ENCODE measurements around the gene FKBP4. TPM values are rescaled to one million over a fixed set of nuclear protein-coding genes. Genes with fewer than 3 reads are reported as not detected.
"Not testable (repeated sequence)": the region's sequence is repeated elsewhere in the genome, so short reads cannot be mapped to it uniquely, and the experiment has no call there.

FKBP4 gene, protein sequence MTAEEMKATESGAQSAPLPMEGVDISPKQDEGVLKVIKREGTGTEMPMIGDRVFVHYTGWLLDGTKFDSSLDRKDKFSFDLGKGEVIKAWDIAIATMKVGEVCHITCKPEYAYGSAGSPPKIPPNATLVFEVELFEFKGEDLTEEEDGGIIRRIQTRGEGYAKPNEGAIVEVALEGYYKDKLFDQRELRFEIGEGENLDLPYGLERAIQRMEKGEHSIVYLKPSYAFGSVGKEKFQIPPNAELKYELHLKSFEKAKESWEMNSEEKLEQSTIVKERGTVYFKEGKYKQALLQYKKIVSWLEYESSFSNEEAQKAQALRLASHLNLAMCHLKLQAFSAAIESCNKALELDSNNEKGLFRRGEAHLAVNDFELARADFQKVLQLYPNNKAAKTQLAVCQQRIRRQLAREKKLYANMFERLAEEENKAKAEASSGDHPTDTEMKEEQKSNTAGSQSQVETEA
- polyA plus RNA-seq = 10 to 100 TPM; 25.3 to 35.7 (median 33.6) TPM

DNA sequence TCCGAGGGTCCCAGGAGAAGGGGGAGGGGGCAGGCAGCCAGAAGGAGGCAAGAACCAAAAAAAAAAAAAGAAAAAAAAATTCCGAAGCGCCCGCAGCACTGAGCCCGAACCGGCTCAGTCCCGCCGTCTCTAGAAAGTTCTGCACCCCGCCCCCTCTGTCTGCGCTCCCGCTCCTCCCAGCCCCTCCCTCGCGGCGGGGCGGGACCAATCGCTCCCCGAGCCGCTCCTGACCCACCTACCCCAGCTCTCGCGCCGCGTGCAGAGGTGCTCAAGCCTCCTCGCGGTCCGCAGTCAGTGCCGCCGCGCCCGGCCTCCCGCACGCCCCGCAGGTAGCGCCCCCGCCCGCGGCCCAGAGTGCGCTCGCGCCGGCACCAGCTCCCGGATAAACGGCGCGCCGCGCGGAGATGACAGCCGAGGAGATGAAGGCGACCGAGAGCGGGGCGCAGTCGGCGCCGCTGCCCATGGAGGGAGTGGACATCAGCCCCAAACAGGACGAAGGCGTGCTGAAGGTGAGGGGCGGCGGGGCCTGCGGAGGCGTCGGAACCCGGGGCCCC, at the start of gene FKBP4:
Gene FKBP4, plus strand, starts transcription at position 235 of the 554 bp plus-strand sequence. Its CDS starts 170 bp downstream, at position 405.
- H3K27ac ChIP-seq (ENCODE audit: low read depth, low read length) = no peak within 1 kb of the TSS
- 0 to 1% (median 0%) methylated on average over 59 to 63 of the region's 63 CpGs for WGBS, 3 donors

DNA sequence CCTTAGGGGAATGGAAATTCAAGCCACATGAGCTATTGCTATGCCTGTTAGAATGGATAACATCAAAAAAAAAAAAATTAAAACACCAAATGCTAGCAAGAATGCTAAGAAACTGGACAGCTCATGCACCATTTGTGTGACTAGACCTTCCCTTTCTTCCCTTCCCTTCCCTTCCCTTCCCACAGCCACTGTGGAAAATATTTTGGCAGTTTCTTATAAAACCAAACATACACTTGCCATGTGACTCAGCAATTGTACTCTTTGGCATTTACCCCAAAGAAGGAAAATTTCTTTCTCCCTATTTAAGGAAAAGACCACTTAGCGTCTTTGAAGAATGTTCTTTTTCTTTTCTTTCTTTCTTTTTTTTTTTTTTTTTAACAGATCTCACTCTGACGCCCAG, 49.1 kb upstream of the FKBP4 start:
- no peak overlapping the region for H3K27ac ChIP-seq (ENCODE audit: low read depth, low read length)
- 39 to 68% (median 46%) methylated on average over 2 of the region's 2 CpGs for WGBS, 3 donors

DNA sequence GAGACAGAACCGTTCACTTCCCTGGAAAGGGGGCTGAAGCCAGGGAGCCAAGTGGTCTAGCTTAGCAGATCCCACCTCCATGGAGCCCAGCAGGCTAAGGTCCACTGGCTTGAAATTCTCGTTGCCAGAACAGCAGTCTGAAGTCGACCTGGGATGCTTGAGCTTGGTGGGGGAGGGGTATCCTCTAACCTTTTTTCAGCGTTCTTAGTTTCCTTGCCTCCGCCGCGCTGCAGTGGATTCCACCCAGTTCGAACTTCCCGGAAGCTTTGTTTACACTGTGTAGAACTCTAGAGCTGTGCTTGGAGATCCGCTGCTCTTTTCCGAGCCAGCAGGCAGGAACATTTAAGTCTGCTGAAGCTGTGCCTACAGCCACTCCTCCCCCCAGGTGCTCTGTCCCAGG, 45.2 kb upstream of the FKBP4 start:
- no peak overlapping the region for H3K27ac ChIP-seq (ENCODE audit: low read depth, low read length)
- 44 to 63% (median 57%) methylated on average over 11 of the region's 11 CpGs for WGBS, 3 donors

DNA sequence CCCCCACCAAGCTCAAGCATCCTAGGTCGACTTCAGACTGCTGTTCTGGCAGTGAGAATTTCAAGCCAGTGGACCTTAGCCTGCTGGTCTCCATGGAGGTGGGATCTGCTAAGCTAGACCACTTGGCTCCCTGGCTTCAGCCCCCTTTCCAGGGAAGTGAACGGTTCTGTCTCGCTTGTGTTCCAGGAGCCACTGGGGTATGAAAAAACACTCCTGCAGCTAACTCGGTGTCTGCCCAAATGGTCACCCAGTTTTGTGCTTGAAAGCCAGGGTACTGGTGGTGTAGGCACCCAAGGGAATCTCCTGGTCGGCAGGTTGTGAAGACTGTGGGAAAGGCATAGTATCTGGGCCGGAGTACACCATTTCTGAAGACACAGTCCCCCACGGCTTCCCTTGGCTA, 44.6 kb upstream of the FKBP4 start:
- no peak overlapping the region for H3K27ac ChIP-seq (ENCODE audit: low read depth, low read length)
- 61 to 72% (median 64%) methylated on average over 7 of the region's 7 CpGs for WGBS, 3 donors

DNA sequence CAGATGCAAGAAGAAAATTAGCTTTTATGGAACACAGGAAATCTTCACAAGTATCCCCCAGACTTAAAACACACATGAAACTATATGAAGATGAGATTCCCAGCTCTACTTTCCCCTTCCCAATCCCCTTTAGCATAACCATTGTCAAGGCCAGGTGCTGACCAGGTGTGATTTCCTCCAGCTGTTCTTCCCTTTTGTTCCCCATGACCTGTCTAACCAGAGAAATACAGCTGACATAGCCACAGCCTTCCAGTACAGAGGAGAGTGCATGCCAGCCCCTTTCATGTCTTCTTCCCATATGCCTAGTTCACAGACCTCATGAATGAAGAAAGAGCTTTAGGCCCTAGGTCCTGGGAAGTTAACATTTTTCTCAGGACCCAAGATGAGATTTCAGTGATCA, 43.5 kb upstream of the FKBP4 start:
- H3K27ac ChIP-seq (ENCODE audit: low read depth, low read length) = no peak overlapping the region

DNA sequence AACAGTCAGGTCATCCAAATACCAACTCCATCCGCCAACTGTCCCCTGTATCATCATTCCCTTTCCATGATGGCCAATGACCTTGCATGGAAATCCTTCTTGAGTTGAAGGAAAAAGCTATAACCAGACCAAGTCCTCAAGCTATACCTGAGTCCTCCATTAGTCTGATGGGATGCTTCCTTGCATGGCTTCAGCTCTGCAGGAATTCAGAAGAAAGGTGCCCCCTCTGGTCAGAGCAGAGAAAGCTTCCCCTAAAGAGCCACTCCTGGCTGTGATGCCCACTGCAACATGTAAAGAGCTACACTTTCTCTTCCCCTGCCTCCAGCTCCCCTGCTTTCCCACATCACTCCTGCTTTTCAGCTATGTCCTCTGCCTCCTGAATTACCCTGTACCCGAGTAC, 43.1 kb upstream of the FKBP4 start:
- no peak overlapping the region for H3K27ac ChIP-seq (ENCODE audit: low read depth, low read length)
- 59 to 69% (median 64%) methylated on average over 2 of the region's 2 CpGs for WGBS, 3 donors

DNA sequence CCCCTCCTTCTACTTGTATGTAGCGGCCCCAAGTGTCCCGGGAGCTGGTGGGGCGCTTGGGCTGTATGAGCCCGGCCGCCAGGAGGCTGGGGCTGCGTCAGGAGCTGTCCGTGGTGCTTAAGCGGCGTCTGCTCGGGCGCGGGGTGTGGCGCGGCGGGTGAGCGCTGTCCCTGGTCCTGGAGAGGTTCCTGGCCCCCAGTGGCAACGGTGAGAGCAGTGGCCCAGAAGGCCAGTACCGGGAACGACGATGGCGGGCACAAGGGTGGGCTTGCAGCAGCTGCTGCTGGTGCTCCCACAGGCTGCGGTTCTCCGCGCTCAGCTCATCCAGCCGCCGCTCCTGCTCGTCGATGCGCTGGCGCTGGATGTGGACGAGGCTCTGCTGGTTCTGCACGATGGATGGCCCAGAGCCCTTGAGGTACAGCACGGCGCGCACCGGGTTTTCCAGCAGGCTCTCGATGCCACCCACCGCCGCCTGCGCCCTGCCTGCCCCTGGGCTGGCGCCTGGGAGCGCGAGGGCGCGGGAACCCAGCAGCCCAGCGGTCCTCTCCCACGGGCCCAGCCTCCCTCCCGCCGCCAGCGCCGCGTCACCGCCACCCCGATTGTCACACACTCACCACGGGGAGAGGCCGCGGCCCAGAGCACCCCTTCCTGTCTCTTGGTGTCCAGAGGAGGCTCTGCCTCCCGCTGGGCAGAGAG, 41.9 kb upstream of the FKBP4 start:
- 5 to 7% (median 7%) methylated on average over 46 to 58 of the region's 58 CpGs for WGBS, 3 donors

DNA sequence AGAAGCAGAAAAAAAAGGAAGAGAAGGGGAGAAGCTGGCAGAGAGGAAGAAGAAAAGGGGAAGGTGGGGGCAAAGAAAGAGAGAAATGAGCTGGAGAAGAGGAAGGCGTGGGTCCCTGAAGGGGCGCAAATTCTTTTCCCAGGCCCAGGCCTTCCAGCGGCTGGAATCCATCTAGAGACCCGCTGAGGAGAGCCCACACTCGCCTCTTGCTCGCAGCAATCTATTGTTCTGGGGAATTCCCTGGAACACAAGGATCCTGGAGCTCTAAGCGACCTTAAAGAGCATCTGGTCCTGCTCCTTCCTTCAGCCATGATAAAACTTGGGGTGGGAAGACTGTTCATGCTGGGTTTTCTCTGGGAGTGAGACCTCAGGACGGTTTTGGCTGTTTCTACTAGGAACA, 41.2 kb upstream of the FKBP4 start:
- 37 to 49% (median 44%) methylated on average over 8 of the region's 8 CpGs for WGBS, 3 donors
- H3K27ac ChIP-seq (ENCODE audit: low read depth, low read length) = no peak overlapping the region

More for the DNA sequence above, 41.9 kb upstream of the FKBP4 start:
- H3K27ac ChIP-seq (ENCODE audit: low read depth, low read length) = no peak overlapping the region

DNA sequence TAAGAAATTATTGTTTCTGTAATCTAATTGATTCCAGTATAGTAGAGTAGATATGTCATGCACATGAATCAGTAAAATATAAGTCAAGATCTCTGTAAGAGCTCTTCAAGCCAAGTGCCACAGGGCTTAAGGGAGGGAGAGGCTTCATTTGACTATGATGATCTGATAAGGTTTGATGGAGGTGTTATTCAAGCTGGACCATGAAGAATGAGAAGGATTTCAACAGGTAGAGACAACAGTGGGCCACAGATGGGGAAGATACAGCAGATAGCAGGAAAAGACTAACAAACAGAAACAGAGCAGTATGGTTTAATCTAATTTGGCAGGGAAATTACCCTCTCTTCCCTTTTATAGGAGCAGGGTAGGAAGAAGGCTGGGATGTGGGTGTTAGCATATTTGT, 40.6 kb upstream of the FKBP4 start:
- H3K27ac ChIP-seq (ENCODE audit: low read depth, low read length) = no peak overlapping the region

DNA sequence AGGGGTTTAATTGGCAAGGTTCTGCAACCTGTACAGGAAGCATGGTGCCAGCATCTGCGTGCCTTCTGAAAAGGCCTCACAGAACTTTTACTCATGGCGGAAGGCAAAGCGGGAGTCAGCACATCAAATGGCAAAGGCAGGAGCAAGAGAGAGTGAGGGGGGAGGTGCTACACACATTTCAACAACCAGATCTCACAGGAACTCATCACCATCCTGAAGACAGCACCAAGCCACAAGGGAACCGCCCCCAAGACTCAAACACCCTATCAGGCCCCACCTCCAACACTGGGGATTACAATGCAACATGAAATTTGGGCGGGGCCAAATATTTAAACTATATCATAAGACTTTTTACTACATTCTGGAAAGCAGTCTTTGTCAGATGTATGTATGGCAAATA, 38.0 kb upstream of the FKBP4 start:
- WGBS, 3 donors = 77 to 82% (median 82%) methylated on average over 5 of the region's 5 CpGs
- no peak overlapping the region for H3K27ac ChIP-seq (ENCODE audit: low read depth, low read length)

DNA sequence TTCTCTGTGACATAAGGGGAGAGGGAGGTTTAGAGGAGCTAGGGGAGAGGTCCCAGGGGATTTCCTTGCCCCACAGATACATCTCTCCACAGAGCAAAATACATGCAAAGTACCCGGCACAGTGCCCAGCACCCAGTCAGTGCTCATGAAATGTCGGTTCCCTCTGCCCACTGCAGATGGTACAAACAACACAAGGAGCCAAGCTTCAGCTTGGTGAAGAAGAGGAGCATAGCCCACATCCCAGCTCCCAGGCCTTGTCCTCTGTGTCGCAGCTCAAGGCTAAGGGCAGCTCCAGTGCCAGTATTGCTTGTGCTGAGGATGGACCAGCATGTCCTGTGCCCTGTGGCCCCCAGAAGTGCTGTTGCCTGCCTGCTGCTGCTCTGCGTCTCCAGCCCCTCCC, 35.0 kb upstream of the FKBP4 start:
- WGBS, 3 donors = 80 to 89% (median 84%) methylated on average over 4 of the region's 4 CpGs
- no peak overlapping the region for H3K27ac ChIP-seq (ENCODE audit: low read depth, low read length)

DNA sequence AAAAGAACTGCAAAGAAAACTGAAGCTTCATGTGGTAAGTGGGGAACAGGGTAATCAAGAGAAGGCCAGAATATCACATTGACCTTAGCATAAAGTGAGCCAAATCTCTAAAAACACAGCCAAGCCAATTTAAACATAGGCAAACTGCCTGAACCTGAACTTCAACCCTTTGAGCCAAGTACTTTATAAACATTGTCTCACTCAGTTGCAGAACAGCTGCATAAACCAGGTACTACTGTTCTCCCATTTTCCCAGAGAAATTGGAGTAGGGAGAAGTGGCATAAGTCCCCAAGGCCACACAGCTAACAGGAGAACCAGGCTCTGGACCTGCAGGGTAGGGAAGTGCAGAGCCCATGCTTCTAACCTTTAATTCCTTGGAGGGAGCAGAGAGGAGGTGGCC, 30.4 kb upstream of the FKBP4 start:
- no peak overlapping the region for H3K27ac ChIP-seq (ENCODE audit: low read depth, low read length)

DNA sequence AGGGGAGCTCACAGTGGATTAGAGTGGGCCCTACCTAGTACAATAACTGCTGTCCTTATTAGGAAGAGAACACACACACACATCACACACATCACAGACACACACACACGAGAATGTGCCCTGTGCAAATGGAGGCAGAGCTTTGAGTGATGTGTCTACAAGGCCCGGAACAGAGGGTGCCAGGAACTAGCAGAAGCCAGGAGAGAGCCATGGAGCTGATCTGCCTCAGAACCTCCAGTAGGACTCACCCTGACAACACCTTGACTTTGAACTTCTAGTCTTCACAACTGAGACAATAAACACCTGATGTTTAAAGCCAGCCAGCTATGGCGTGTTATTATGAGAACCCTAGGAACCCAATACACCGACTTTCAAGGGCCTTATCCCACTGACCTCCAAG, 29.7 kb upstream of the FKBP4 start:
- no peak overlapping the region for H3K27ac ChIP-seq (ENCODE audit: low read depth, low read length)
- WGBS, 3 donors = 47 to 92% (median 84%) methylated on average over 4 of the region's 4 CpGs

DNA sequence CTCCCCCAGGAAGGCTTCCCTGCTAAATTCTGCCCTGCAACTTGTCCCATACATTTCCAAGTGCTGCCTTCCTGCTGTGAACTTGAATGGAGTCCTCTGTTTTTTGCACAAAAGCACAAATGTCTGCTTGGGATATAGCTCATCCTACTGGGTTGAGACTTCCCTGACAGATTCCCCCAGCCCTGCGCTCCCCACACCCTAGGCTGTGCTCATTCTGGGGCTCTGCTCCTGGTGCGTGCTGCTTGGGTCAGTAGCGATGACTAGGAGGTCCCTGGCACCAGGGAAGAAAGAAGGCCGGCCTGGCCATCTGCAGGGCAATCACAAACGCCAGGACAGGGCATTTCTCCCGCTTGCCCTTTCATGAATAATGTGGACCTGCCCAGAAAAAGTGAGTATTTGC, 29.2 kb upstream of the FKBP4 start:
- no peak overlapping the region for H3K27ac ChIP-seq (ENCODE audit: low read depth, low read length)
- 64 to 89% (median 86%) methylated on average over 6 of the region's 6 CpGs for WGBS, 3 donors

DNA sequence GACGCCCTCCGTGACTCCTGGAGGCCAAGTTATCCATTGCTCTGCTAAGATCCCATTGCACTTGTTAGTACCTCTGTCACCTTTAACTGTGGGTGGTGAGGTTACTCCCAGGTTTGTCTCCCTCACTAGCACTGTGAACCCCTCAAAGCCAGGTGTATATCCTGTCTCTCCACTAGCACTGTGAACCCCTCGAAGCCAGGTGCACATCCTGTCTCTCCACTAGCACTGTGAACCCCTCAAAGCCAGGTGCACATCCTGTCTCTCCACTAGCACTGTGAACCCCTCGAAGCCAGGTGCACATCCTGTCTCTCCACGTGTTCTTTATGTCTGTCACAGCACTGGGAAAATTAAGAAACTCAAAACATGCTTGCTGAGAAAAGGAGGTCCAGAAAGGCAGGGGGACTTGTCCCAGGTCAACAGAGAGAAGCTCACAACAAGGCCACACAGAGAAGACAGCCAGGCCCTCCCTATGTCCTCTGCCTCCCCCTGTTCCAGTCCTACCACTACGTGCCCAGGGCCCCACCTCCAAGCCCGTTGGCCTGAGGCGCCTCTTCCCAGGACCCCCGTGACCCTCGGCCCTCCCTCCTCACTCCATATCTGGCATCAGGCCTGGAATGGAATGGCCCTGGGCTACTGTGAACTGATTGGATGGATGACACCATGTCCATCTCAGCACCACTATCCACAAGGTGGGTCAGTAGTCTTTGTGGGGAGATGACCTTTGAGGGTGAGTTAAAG, 26.4 kb upstream of the FKBP4 start:
- 65 to 76% (median 74%) methylated on average over 9 to 10 of the region's 10 CpGs for WGBS, 3 donors
- H3K27ac ChIP-seq (ENCODE audit: low read depth, low read length) = no peak overlapping the region

DNA sequence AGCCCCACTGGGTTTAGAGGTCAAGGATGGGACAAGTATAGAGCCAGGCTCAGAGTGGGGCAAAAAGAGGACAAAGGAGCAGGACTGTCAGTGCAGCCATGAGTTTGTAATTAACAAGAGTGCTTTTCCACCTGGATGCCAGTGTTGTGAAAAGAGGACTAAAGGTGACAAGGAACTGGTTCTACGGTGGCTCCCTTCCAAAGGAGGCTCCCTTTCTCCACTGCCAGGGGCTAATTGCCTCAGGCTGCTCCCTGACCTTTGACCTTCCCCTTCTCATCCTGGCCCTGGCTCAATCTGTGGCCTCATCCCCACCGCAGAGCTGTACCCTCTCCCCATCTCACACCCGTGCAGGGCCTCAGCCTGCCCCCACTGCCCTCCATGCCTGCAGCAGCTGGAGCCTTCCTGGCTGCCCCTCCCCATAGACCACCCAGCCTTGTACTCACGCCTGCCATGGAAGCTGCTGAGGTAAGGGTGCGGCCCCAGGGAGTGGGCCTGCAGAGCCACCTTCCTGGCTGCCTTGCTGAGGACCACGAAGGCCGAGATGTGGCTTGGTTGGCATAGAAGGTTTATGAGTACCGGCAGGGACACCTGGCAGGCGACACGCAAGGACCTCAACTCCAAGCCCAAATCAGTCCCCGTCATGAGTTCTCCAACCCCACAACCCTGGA, 24.8 kb upstream of the FKBP4 start:
- WGBS, 3 donors = 76 to 79% (median 79%) methylated on average over 11 of the region's 11 CpGs

DNA sequence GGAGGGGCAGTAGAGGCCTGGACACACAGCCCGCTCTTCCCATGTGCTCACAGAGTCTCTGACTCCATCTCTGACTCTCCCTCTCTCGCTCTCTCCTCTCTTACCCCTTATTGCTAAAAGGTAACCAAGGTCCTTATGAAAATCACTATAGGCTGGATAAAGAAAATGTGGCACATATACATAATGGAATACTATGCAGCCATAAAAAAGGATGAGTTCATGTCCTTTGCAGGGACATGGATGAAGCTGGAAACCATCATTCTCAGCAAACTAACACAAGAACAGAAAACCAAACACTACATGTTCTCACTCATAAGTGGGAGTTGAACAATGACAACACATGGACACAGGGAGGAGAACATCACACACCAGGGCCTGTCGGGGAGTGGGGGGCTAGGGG, 24.2 kb upstream of the FKBP4 start:
- 96 to 99% (median 96%) methylated on average over 3 of the region's 3 CpGs for WGBS, 3 donors
- not testable (repeated sequence) for H3K27ac ChIP-seq (ENCODE audit: low read depth, low read length)

More for the DNA sequence above, 24.8 kb upstream of the FKBP4 start:
- H3K27ac ChIP-seq (ENCODE audit: low read depth, low read length) = no peak overlapping the region

DNA sequence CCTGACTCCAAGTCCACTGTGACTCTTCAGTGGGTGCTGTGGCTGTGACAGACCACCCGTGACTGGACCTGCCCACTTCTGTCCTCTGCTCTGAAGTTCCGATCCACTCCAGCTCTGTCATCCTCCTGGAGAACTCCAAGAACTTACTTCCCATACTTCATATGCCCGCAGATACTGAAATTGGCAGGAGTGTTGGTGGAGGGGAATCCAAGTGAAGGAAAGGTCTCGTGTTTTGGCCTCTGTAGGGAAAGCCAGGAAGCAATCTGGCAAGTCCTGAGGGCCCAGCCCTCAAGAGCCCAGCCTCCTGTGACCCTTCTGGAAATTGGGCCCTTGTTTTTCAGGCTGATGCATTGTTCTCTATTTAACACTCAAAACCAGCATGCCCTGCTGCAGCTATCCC, 22.4 kb upstream of the FKBP4 start:
- H3K27ac ChIP-seq (ENCODE audit: low read depth, low read length) = no peak overlapping the region
- 63 to 75% (median 68%) methylated on average over 4 of the region's 4 CpGs for WGBS, 3 donors
